Neuronal stem cell (in vitro differentiated cells): ENCODE data around the gene CDH12.

Source experiments
- DNase-seq: peaks from one replicate; pipeline ENCODE4 v3.0.0-alpha.2; 2013; ENCODE audit warnings: low spot score
- H2AFZ ChIP-seq: one replicate; pipeline ENCODE4 v1.6.1; 2013; ENCODE audit warnings: mild to moderate bottlenecking, low read length, inconsistent platforms
- H2AK5ac ChIP-seq: 2 replicates; pipeline ENCODE4 v1.6.1; 2013; ENCODE audit warnings: low read depth, mild to moderate bottlenecking, inconsistent platforms, low read length, moderate library complexity, mixed read lengths
- H2BK120ac ChIP-seq: 2 replicates; pipeline ENCODE4 v1.6.1; 2013; ENCODE audit warnings: low read depth, mild to moderate bottlenecking, inconsistent platforms, low read length, moderate library complexity, mixed read lengths
- H2BK12ac ChIP-seq: one replicate; pipeline ENCODE4 v1.6.1; 2013; ENCODE audit warnings: low read length, inconsistent platforms
- H2BK15ac ChIP-seq: 2 replicates; pipeline ENCODE4 v1.6.1; 2013; ENCODE audit warnings: mild to moderate bottlenecking, low read length, inconsistent platforms, mixed read lengths
- H2BK5ac ChIP-seq: one replicate; pipeline ENCODE4 v1.6.1; 2013; ENCODE audit warnings: inconsistent platforms, mild to moderate bottlenecking, low read length, moderate library complexity
- H3K14ac ChIP-seq: one replicate; pipeline ENCODE4 v1.6.1; 2013; ENCODE audit warnings: low read length, inconsistent platforms
- H3K18ac ChIP-seq: 2 replicates; pipeline ENCODE4 v1.6.1; 2013; ENCODE audit warnings: low read length, inconsistent platforms
- H3K23ac ChIP-seq: 2 replicates; pipeline ENCODE4 v1.6.1; 2013; ENCODE audit warnings: low read depth, mild to moderate bottlenecking, mixed read lengths, low read length, inconsistent platforms; ENCODE audit not compliant: poor library complexity
- H3K27ac ChIP-seq: replicated peaks from 3 replicates; pipeline ENCODE4 v1.5.1; 2013; ENCODE audit warnings: low read length, inconsistent platforms
- H3K27me3 ChIP-seq, 3 experiments: 2 replicates each; pipeline ENCODE4 v1.6.1; 2013; ENCODE audit warnings: low read length in 3 of 3, mild to moderate bottlenecking in 2 of 3, inconsistent platforms in 1 of 3, low read depth in 1 of 3, mixed read lengths in 1 of 3, moderate library complexity in 1 of 3; ENCODE audit not compliant: control insufficient read depth in 3 of 3, insufficient read depth in 3 of 3
- H3K36me3 ChIP-seq, 2 donors: replicated peaks in 1 of 2; 2 replicates each; pipeline ENCODE4 v1.6.1; 2013; ENCODE audit warnings: low read length in 2 of 2; ENCODE audit not compliant: control insufficient read depth in 2 of 2, insufficient read depth in 2 of 2
- H3K4ac ChIP-seq: 2 replicates; pipeline ENCODE4 v1.6.1; 2013; ENCODE audit warnings: inconsistent platforms, mild to moderate bottlenecking, low read length, moderate library complexity
- H3K4me1 ChIP-seq, 2 donors: 1 replicate in 1 of 2; 2 replicates in 1 of 2; pipeline ENCODE4 v1.6.1; 2013; ENCODE audit warnings: low read length in 2 of 2, low read depth in 1 of 2; ENCODE audit not compliant: control insufficient read depth in 2 of 2, insufficient read depth in 1 of 2
- H3K4me2 ChIP-seq: one replicate; pipeline ENCODE4 v1.6.1; 2013; ENCODE audit warnings: mild to moderate bottlenecking, low read length, inconsistent platforms; ENCODE audit not compliant: insufficient read depth, poor library complexity, severe bottlenecking
- H3K4me3 ChIP-seq, 2 donors: 2 replicates each; pipeline ENCODE4 v1.5.1; 2013; ENCODE audit warnings: low read length in 2 of 2, mild to moderate bottlenecking in 2 of 2, inconsistent platforms in 1 of 2, moderate library complexity in 1 of 2
- H3K79me1 ChIP-seq: one replicate; pipeline ENCODE4 v1.6.1; 2013; ENCODE audit warnings: low read depth, mild to moderate bottlenecking, inconsistent platforms, low read length, moderate library complexity
- H3K9ac ChIP-seq: one replicate; pipeline ENCODE4 v1.6.1; 2013; ENCODE audit warnings: mild to moderate bottlenecking, low read depth, low read length, inconsistent platforms; ENCODE audit not compliant: poor library complexity
- H3K9me3 ChIP-seq, 2 donors: replicated peaks in 1 of 2; 2 replicates each; pipeline versions ENCODE3 to v1.6.1; 2013; ENCODE audit warnings: low read length in 2 of 2, mild to moderate bottlenecking in 2 of 2, inconsistent platforms in 1 of 2, low read depth in 1 of 2, mixed read lengths in 1 of 2, moderate library complexity in 1 of 2; ENCODE audit not compliant: control insufficient read depth in 2 of 2, insufficient read depth in 1 of 2
- H4K8ac ChIP-seq: one replicate; pipeline ENCODE4 v1.6.1; 2013; ENCODE audit warnings: low read depth, mild to moderate bottlenecking, inconsistent platforms, low read length, moderate library complexity
- H4K91ac ChIP-seq: one replicate; pipeline ENCODE4 v1.6.1; 2013; ENCODE audit warnings: low read length, low read depth, mild to moderate bottlenecking, inconsistent platforms; ENCODE audit not compliant: poor library complexity
- WGBS, 2 donors: extraction: QIAGEN DNeasy Blood & Tissue Kit; methylation state at CpG; one replicate each; pipeline ENCODE4 v1.1.7; 2013; ENCODE audit warnings: missing lambda C conversion rate in 2 of 2, mixed read lengths in 1 of 2; ENCODE audit not compliant: insufficient read length in 2 of 2, insufficient replicate concordance in 1 of 2; ENCODE audit errors: extremely low coverage in 2 of 2; 5-methylcytosine and 5-hydroxymethylcytosine counted together

CDH12 gene

DNA sequence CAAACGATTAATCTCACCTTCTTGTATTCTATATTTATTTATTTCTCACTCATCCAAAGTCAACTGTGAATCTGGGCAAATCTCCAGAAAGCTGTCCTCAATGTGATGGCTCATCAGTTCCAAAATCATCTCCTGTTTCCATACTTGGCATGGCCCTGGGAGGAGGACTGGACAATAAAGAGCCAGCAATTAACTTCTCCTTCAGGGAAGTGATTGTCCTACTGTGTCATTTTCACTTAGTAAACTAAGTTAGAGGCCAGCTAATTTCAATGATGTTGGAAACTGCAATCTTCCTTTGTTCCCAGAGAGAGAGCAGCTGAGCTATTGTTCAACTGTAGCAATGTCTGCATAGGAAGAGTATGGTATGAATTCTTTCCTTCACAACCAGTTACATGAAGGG lies 17.5 kb downstream of the CDH12 start:
- Histone ChIP-seq H3K27me3 (no peaks in the 10 kb centered on the region), H3K4me2 (no peak overlapping the region), H3K4me3 (no peak overlapping the region), H3K9me3 (no peaks in the 10 kb centered on the region), H3K23ac (no peak overlapping the region), H3K79me1 (no peaks in the 10 kb centered on the region), H3K14ac (no peak overlapping the region), H2AK5ac (no peak overlapping the region), H2AFZ (no peak overlapping the region), H3K9ac (no peak overlapping the region), H3K18ac (no peak overlapping the region), H3K4ac (no peak overlapping the region), H3K36me3 (no peaks in the 10 kb centered on the region), H2BK12ac (no peak overlapping the region), H2BK15ac (no peak overlapping the region), H2BK120ac (no peak overlapping the region), H4K8ac (no peak overlapping the region), H3K27ac (no peak overlapping the region), H3K4me1 (peaks cover 0 to 3% of the 10 kb centered on the region in 2 donors), H2BK5ac (no peak overlapping the region), H4K91ac (no peak overlapping the region)
- no CpG with 5 or more reads among the region's 1 CpG for WGBS, 2 donors
- DNase-seq, result peak; percentile 4

DNA sequence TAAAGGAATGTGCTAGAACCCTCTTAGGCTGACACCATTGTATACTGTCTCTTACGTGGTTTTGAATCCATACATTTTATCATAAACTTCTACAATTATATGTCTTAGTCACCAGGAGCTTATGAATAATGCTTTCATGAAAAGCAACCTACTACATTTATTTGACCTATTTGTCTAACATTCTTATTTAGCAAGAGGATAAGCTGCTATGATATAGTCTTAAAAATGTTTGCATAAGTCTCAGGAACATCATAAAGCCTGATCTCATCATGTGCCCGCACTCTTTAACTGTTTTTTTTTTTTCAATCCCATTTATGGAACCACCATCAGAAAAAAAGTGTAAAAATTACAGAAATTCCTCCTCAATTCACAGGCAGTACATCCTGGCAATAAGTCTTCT lies 59.7 kb downstream of the CDH12 start:
- H3K4ac ChIP-seq, result no peak overlapping the region

DNA sequence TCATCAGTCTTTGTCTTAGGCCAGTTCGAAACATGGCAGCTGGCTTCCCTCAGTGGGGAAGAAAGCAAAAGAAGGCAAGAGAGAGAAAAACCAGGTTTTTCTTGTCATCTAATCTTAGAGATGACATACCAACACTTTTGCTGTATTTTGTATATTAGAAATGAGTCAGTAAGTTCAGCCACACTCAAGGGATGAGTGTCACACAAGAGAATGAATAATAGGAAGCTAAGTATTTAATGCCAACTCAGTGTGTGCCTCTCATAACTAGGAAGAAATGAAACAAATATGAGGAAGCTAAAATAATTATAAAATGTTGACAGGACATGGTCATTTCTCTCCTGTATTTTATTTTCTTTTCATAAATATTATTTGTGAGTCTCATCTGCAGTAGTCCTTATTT lies 65.3 kb downstream of the CDH12 start:
- Histone ChIP-seq H3K4me2 (no peak overlapping the region), H2AK5ac (no peak overlapping the region), H4K91ac (no peak overlapping the region), H2BK15ac (no peak overlapping the region), H3K4me3 (no peak overlapping the region), H3K27ac (no peak overlapping the region), H3K9me3 (no peaks in the 10 kb centered on the region), H3K27me3 (no peaks in the 10 kb centered on the region), H3K23ac (no peak overlapping the region), H3K36me3 (no peaks in the 10 kb centered on the region), H3K14ac (no peak overlapping the region), H3K4ac (no peak overlapping the region), H2BK120ac (no peak overlapping the region), H4K8ac (no peak overlapping the region), H2BK12ac (no peak overlapping the region), H2BK5ac (no peak overlapping the region), H3K9ac (no peak overlapping the region), H3K18ac (no peak overlapping the region), H3K4me1 (no peaks in the 10 kb centered on the region), H2AFZ (no peak overlapping the region), H3K79me1 (no peaks in the 10 kb centered on the region)
- WGBS, 2 donors, result no CpG with 5 or more reads among the region's 1 CpG
- DNase-seq, result no peak

More for the DNA sequence above, 59.7 kb downstream of the CDH12 start:
- no peak overlapping the region for H3K23ac ChIP-seq
- no peak overlapping the region for H3K4me3 ChIP-seq
- H3K18ac ChIP-seq, result no peak overlapping the region
- no peak overlapping the region for H3K9ac ChIP-seq
- no peaks in the 10 kb centered on the region for H3K9me3 ChIP-seq
- no CpG with 5 or more reads among the region's 2 CpGs for WGBS, 2 donors
- no peak overlapping the region for H4K91ac ChIP-seq
- H3K27ac ChIP-seq, result no peak overlapping the region
- no peak overlapping the region for H2BK120ac ChIP-seq
- no peak overlapping the region for H2BK5ac ChIP-seq
- no peaks in the 10 kb centered on the region for H3K79me1 ChIP-seq
- H2BK12ac ChIP-seq, result no peak overlapping the region
- H3K4me2 ChIP-seq, result no peak overlapping the region
- no peaks in the 10 kb centered on the region for H3K27me3 ChIP-seq
- H2BK15ac ChIP-seq, result no peak overlapping the region
- no peak for DNase-seq
- no peak overlapping the region for H4K8ac ChIP-seq
- H2AK5ac ChIP-seq, result no peak overlapping the region
- no peak overlapping the region for H2AFZ ChIP-seq
- no peak overlapping the region for H3K14ac ChIP-seq
- no peaks in the 10 kb centered on the region for H3K36me3 ChIP-seq
- H3K4me1 ChIP-seq, result no peaks in the 10 kb centered on the region

DNA sequence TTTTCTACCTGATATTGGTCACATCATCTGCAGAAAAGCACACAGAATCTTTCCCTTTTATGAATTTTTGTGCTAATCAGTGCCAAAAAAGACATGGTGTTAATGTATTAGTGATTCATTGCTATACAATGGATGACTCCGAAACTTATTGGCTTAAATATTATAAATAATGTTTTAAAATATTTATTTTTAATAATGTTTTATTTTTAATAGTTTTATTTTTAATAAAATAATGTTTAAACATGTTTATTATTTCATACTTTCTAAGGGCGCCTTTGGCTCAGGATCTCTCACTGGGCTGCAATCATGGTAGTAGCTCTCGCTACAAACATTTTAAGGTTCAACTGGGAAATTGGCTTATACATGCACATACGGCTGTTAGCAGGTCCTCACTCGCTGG lies 65.7 kb downstream of the CDH12 start:
- no peak overlapping the region for H3K27ac ChIP-seq
- H2BK15ac ChIP-seq, result no peak overlapping the region
- no peaks in the 10 kb centered on the region for H3K79me1 ChIP-seq
- H2BK12ac ChIP-seq, result no peak overlapping the region
- H2BK120ac ChIP-seq, result no peak overlapping the region
- H2BK5ac ChIP-seq, result no peak overlapping the region
- no peak overlapping the region for H4K8ac ChIP-seq
- no peak overlapping the region for H2AK5ac ChIP-seq
- H3K4me3 ChIP-seq, result no peak overlapping the region
- no peak overlapping the region for H2AFZ ChIP-seq
- H3K14ac ChIP-seq, result no peak overlapping the region
- WGBS, 2 donors, result no CpG with 5 or more reads among the region's 5 CpGs
- H3K23ac ChIP-seq, result no peak overlapping the region
- H3K9ac ChIP-seq, result no peak overlapping the region
- no peaks in the 10 kb centered on the region for H3K27me3 ChIP-seq
- no peak overlapping the region for H3K18ac ChIP-seq
- DNase-seq, result no peak
- no peak overlapping the region for H4K91ac ChIP-seq
- H3K9me3 ChIP-seq, result no peaks in the 10 kb centered on the region
- no peak overlapping the region for H3K4me2 ChIP-seq
- H3K36me3 ChIP-seq, result no peaks in the 10 kb centered on the region
- H3K4me1 ChIP-seq, result no peaks in the 10 kb centered on the region
- H3K4ac ChIP-seq, result no peak overlapping the region
